GM12872 (cell line): ENCODE results near the gene PDC.

Experiments
- TF ChIP-seq, protein P1 (sequence below): IDR thresholded peaks from 3 replicates; pipeline ENCODE4 v1.5.1; 2011; ENCODE audit warnings: low read depth, mild to moderate bottlenecking, low read length, moderate library complexity; ENCODE audit not compliant: insufficient read depth

Gene PDC

DNA sequence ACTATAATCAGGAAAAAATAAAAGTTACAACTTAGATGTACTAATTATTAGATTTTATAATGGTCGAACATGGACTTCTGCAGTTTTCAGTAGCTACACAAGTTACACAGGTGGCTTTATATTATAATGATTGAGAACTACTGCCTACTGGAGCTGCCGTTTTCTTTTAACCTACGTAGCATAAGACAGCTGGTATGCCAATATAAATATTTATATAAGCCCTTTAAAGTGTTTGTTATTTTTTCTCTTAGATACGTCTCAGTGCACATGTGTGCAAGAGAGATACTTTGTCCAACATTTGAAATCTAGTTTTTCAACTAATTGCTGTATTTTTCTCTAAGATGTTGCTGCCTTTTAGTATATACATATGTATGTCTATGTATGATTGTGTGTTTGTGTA, 42.4 kb downstream of the PDC start:
- TF ChIP-seq, protein P1, sequence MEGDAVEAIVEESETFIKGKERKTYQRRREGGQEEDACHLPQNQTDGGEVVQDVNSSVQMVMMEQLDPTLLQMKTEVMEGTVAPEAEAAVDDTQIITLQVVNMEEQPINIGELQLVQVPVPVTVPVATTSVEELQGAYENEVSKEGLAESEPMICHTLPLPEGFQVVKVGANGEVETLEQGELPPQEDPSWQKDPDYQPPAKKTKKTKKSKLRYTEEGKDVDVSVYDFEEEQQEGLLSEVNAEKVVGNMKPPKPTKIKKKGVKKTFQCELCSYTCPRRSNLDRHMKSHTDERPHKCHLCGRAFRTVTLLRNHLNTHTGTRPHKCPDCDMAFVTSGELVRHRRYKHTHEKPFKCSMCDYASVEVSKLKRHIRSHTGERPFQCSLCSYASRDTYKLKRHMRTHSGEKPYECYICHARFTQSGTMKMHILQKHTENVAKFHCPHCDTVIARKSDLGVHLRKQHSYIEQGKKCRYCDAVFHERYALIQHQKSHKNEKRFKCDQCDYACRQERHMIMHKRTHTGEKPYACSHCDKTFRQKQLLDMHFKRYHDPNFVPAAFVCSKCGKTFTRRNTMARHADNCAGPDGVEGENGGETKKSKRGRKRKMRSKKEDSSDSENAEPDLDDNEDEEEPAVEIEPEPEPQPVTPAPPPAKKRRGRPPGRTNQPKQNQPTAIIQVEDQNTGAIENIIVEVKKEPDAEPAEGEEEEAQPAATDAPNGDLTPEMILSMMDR, result no peak

DNA sequence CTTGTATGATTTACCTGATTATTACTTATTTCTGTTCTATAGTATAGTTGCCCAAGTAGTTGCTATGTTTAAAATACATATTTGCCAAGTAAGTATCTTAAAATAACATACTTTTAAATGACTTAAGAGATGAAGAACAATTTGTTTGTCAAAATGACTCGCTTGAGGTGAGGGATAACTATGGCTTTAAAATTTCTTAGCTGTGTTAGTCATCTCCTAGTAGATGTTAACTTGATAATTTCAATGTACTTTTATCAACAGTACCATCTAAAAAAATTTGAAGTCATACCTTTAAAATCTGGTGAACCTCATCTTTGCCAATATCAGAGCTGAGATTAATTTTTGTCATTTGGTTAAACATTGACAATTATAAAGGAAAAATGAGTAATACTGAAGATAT, 47.6 kb downstream of the PDC start:
- TF ChIP-seq, protein P1, result no peak

DNA sequence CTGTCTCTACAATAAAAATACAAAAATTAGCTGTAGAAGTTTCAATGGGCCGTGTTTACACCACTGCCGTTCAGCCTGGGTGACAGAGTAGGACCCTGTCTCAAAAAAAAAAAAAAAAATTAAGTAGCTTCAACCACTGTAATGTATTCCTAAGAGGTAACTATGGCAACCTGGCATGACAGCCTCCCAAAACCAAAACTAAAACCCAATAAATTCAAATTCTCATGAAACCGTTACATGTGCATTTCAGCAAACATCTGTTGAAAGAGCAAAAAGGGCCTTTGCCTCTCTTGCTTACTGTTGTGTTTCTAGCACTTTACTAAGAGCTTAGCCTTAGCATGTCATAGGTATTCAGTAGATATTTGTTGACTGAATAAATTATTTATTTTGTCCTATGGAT, 51.8 kb downstream of the PDC start:
- TF ChIP-seq, protein P1, result no peak

DNA sequence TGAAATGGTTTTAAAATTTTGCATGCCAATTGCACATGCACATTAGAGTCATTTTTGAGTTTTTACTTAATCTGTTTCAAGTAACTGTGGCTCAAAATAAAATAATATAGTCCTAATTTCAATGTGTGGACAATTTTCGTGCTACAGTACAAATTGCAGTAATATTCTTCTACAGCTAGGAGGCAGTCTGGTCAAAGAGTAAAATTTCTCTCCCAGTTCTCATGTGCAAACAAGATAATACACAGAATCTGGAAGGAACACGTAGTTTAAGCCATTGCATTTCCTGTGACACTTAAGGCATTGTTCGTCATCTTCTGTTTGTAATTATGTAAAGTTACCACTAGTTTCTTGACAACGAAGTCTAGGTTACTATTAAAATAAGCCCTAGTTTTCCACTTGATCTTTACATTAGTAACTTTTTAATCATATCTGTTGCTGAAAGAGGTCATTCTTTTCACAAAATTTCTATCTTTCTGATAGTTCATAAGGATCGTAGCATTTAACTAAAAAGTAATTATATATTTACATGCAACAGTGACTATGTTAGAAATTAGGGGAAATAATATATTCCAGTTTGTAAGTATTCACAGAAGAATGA, 56.4 kb downstream of the PDC start:
- TF ChIP-seq, protein P1, result peak; percentile 65

DNA sequence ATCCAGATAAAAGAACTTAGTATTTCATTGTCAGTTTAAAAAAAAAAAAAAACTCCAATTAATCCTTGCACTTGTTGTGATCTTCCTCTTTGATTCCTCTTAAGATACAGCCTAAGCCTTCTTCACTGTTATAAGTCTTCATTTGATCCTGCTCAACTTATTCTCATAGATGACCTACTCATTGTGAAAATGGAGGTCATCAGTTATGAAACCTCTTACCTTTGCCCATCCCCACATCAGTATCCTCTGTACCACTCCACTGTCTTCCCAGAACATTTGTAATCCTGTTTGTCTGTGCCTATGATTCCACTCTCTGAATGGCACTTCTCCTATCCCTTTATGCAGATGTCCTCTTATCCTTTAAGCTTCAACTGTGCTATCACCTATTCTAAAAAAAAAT, 57.3 kb downstream of the PDC start:
- TF ChIP-seq, protein P1, result no peak
